ENCODE measurements around the gene ADRA2B. TPM values are rescaled to one million over a fixed set of nuclear protein-coding genes. Genes with fewer than 3 reads are reported as not detected.

ADRA2B gene
- total RNA-seq, 2 experiments from 2014 or later, result 0.30 to 0.54 TPM

- H3K27me3 Mint-ChIP-seq, result no peaks in the 10 kb centered on the region
- no peak overlapping the region for H3K4me3 Mint-ChIP-seq
- ChIA-PET CTCF (interaction anchor here (0.6 to 17.4 kb wide), 17 partner anchors 9 to 250 kb away, joined by 3 to 347 read pairs (median 3); no protein-coding TSS in a partner anchor), POLR2A (interaction anchor here (0.5 to 12.9 kb wide), 4 partner anchors 21 to 71 kb away, joined by 3 to 136 read pairs (median 4); partner anchors contain the start of gene STARD7)
- H3K9me3 Mint-ChIP-seq (ENCODE audit: low read depth), result no peaks in the 10 kb centered on the region
- peaks cover 12% of the 10 kb centered on the region for H3K36me3 Mint-ChIP-seq (ENCODE audit: low read depth)
- no peak overlapping the region for H3K27ac Mint-ChIP-seq
- H3K4me1 Mint-ChIP-seq, result peaks cover 27% of the 10 kb centered on the region
- DNase-seq (no peak), ATAC-seq (no peak)
- intact Hi-C loops (cut with DNase I, micrococcal nuclease), result loop anchor here (1.0 kb wide), 2 partner anchors 37 to 71 kb away; partner anchors contain the start of gene STARD7 (in 1 of the 2)
These were observed 21.2 kb upstream of the ADRA2B start for GRCh38 chr2:96137321-96138178.

GRCh38 chr2:96136129-96136720 lies 19.9 kb upstream of the ADRA2B start:
- H3K4me3 Mint-ChIP-seq, result no peak overlapping the region
- DNase-seq, result no peak
- peaks cover 25% of the 10 kb centered on the region for H3K4me1 Mint-ChIP-seq
- peaks cover 5% of the 10 kb centered on the region for H3K36me3 Mint-ChIP-seq (ENCODE audit: low read depth)
- intact Hi-C loops (cut with DNase I, micrococcal nuclease), result no loop called here
- H3K9me3 Mint-ChIP-seq (ENCODE audit: low read depth), result no peaks in the 10 kb centered on the region
- no peak for ATAC-seq
- no peak overlapping the region for H3K27ac Mint-ChIP-seq
- CTCF ChIA-PET, result interaction anchor here (1.1 to 17.4 kb wide), 2 partner anchors 38 to 42 kb away, joined by 5 to 347 read pairs; no protein-coding TSS in a partner anchor
- no peaks in the 10 kb centered on the region for H3K27me3 Mint-ChIP-seq
- POLR2A ChIA-PET, result interaction anchor here (12.9 kb wide), 1 partner anchor 38 kb away, joined by 136 read pairs; no protein-coding TSS in a partner anchor

- ATAC-seq (no peak), DNase-seq (no peak)
- Mint-ChIP-seq H3K4me1 (peaks cover 25% of the 10 kb centered on the region), H3K27ac (no peak overlapping the region), H3K4me3 (no peak overlapping the region), H3K36me3 (ENCODE audit: low read depth) (peaks cover 5% of the 10 kb centered on the region), H3K9me3 (ENCODE audit: low read depth) (no peaks in the 10 kb centered on the region), H3K27me3 (no peaks in the 10 kb centered on the region)
- ChIA-PET POLR2A (no interaction called here), CTCF (interaction anchor here (17.4 kb wide), 1 partner anchor 38 kb away, joined by 347 read pairs; no protein-coding TSS in a partner anchor)
- intact Hi-C loops (cut with DNase I, micrococcal nuclease), result no loop called here
These were observed 19.2 kb upstream of the ADRA2B start for GRCh38 chr2:96135621-96136020.

- no peak overlapping the region for H3K4me3 Mint-ChIP-seq
- ATAC-seq, result no peak
- no peak overlapping the region for H3K27ac Mint-ChIP-seq
- CTCF ChIA-PET, result interaction anchor here (17.4 kb wide), 1 partner anchor 39 kb away, joined by 347 read pairs; no protein-coding TSS in a partner anchor
- H3K9me3 Mint-ChIP-seq (ENCODE audit: low read depth), result no peaks in the 10 kb centered on the region
- peaks cover 28% of the 10 kb centered on the region for H3K4me1 Mint-ChIP-seq
- no peak for DNase-seq
- intact Hi-C loops (cut with DNase I, micrococcal nuclease), result no loop called here
- POLR2A ChIA-PET, result no interaction called here
- H3K36me3 Mint-ChIP-seq (ENCODE audit: low read depth), result peaks cover 5% of the 10 kb centered on the region
- no peaks in the 10 kb centered on the region for H3K27me3 Mint-ChIP-seq
These were observed 18.8 kb upstream of the ADRA2B start for GRCh38 chr2:96135171-96135570.

GRCh38 chr2:96134421-96134820 lies 18.1 kb upstream of the ADRA2B start:
- DNase-seq (no peak), ATAC-seq (no peak)
- H3K9me3 Mint-ChIP-seq (ENCODE audit: low read depth), result no peaks in the 10 kb centered on the region
- intact Hi-C loops (cut with DNase I, micrococcal nuclease), result no loop called here
- H3K36me3 Mint-ChIP-seq (ENCODE audit: low read depth), result peaks cover 9% of the 10 kb centered on the region
- H3K4me1 Mint-ChIP-seq, result peaks cover 27% of the 10 kb centered on the region
- H3K27ac Mint-ChIP-seq, result no peak overlapping the region
- ChIA-PET CTCF (interaction anchor here (5.0 to 17.4 kb wide), 2 partner anchors 39 to 40 kb away, joined by 40 to 347 read pairs; no protein-coding TSS in a partner anchor), POLR2A (no interaction called here)
- H3K27me3 Mint-ChIP-seq, result no peaks in the 10 kb centered on the region
- no peak overlapping the region for H3K4me3 Mint-ChIP-seq

- ATAC-seq (peak; percentile 5), DNase-seq (no peak)
- Mint-ChIP-seq H3K4me3 (peak overlapping the region; percentile 5), H3K4me1 (peaks cover 18% of the 10 kb centered on the region), H3K9me3 (ENCODE audit: low read depth) (no peaks in the 10 kb centered on the region), H3K36me3 (ENCODE audit: low read depth) (peaks cover 14% of the 10 kb centered on the region), H3K27ac (peak overlapping the region; percentile 91), H3K27me3 (no peaks in the 10 kb centered on the region)
- ChIA-PET CTCF (interaction anchor here (1.6 to 5.0 kb wide), 3 partner anchors 15 to 140 kb away, joined by 5 to 40 read pairs (median 33); partner anchors contain the start of gene ADRA2B), POLR2A (interaction anchor here (0.6 to 1.0 kb wide), 2 partner anchors 26 to 135 kb away, joined by 3 read pairs; no protein-coding TSS in a partner anchor)
- intact Hi-C loops (cut with DNase I, micrococcal nuclease), result no loop called here
These were observed 15.7 kb upstream of the ADRA2B start for GRCh38 chr2:96131813-96132745.

GRCh38 chr2:96131152-96131812 lies 14.9 kb upstream of the ADRA2B start:
- POLR2A ChIA-PET, result interaction anchor here (0.6 to 1.0 kb wide), 2 partner anchors 27 to 136 kb away, joined by 3 read pairs; no protein-coding TSS in a partner anchor
- intact Hi-C loops (cut with DNase I, micrococcal nuclease), result no loop called here
- peaks cover 18% of the 10 kb centered on the region for H3K4me1 Mint-ChIP-seq
- no peaks in the 10 kb centered on the region for H3K9me3 Mint-ChIP-seq (ENCODE audit: low read depth)
- no peaks in the 10 kb centered on the region for H3K27me3 Mint-ChIP-seq
- peak overlapping the region; percentile 91 for H3K27ac Mint-ChIP-seq
- H3K36me3 Mint-ChIP-seq (ENCODE audit: low read depth), result peaks cover 14% of the 10 kb centered on the region
- peak; percentile 76 for DNase-seq
- peak overlapping the region; percentile 5 for H3K4me3 Mint-ChIP-seq
- peak; percentile 86 for ATAC-seq
- CTCF ChIA-PET, result interaction anchor here (1.6 to 5.0 kb wide), 5 partner anchors 8 to 139 kb away, joined by 5 to 40 read pairs (median 13); partner anchors contain the start of genes ADRA2B and ASTL

GRCh38 chr2:96130483-96130882 lies 14.1 kb upstream of the ADRA2B start:
- ChIA-PET CTCF (interaction anchor here (0.6 to 5.0 kb wide), 7 partner anchors 9 to 138 kb away, joined by 3 to 40 read pairs (median 9); partner anchors contain the start of genes ADRA2B and ASTL), POLR2A (no interaction called here)
- H3K4me1 Mint-ChIP-seq, result peaks cover 18% of the 10 kb centered on the region
- no peaks in the 10 kb centered on the region for H3K27me3 Mint-ChIP-seq
- intact Hi-C loops (cut with DNase I, micrococcal nuclease), result no loop called here
- DNase-seq (no peak), ATAC-seq (no peak)
- no peak overlapping the region for H3K4me3 Mint-ChIP-seq
- no peaks in the 10 kb centered on the region for H3K9me3 Mint-ChIP-seq (ENCODE audit: low read depth)
- peaks cover 16% of the 10 kb centered on the region for H3K36me3 Mint-ChIP-seq (ENCODE audit: low read depth)
- peak overlapping the region; percentile 5 for H3K27ac Mint-ChIP-seq

GRCh38 chr2:96129528-96130120 lies 13.3 kb upstream of the ADRA2B start:
- no peak for ATAC-seq
- POLR2A ChIA-PET, result no interaction called here
- intact Hi-C loops (cut with DNase I, micrococcal nuclease), result no loop called here
- H3K4me3 Mint-ChIP-seq, result no peak overlapping the region
- CTCF ChIA-PET, result interaction anchor here (0.5 to 5.0 kb wide), 6 partner anchors 10 to 342 kb away, joined by 3 to 40 read pairs (median 8); partner anchors contain the start of genes ADRA2B and ASTL
- no peak for DNase-seq
- no peak overlapping the region for H3K27ac Mint-ChIP-seq
- H3K36me3 Mint-ChIP-seq (ENCODE audit: low read depth), result peaks cover 17% of the 10 kb centered on the region
- peaks cover 18% of the 10 kb centered on the region for H3K4me1 Mint-ChIP-seq
- H3K9me3 Mint-ChIP-seq (ENCODE audit: low read depth), result no peaks in the 10 kb centered on the region
- no peaks in the 10 kb centered on the region for H3K27me3 Mint-ChIP-seq

- CTCF ChIA-PET, result no interaction called here
- Mint-ChIP-seq H3K36me3 (ENCODE audit: low read depth) (peaks cover 18% of the 10 kb centered on the region), H3K4me3 (no peak overlapping the region), H3K27me3 (no peaks in the 10 kb centered on the region), H3K9me3 (ENCODE audit: low read depth) (no peaks in the 10 kb centered on the region), H3K4me1 (peaks cover 18% of the 10 kb centered on the region), H3K27ac (no peak overlapping the region)
- no peak for ATAC-seq
- no peak for DNase-seq
- intact Hi-C loops (cut with DNase I, micrococcal nuclease), result no loop called here
- POLR2A ChIA-PET, result no interaction called here
These were observed 12.1 kb upstream of the ADRA2B start for GRCh38 chr2:96128456-96128855.

Measured in activated CD4-positive, alpha-beta T cell treated with anti-CD3 and anti-CD28 coated beads for 36 hours (primary cell).